K562 (cell line): Measurements from ENCODE around the gene FEN1. TPM values are rescaled to one million over a fixed set of nuclear protein-coding genes. Genes with fewer than 3 reads are reported as not detected.

Source experiments
- CHD4 ChIP-seq: fragments of 200-600 bp; sonication (generic); IDR thresholded peaks from 3 replicates; pipeline ENCODE4 v1.6.1; 2012; ENCODE audit warnings: low read depth, mild to moderate bottlenecking, mixed read lengths, low read length, inconsistent platforms; ENCODE audit not compliant: insufficient read depth, insufficient replicate concordance, poor library complexity, severe bottlenecking
- DDX20 ChIP-seq: fragments of 450-650 bp; IDR thresholded peaks from 2 replicates; pipeline ENCODE4 v1.6.1; 2016; ENCODE audit warnings: missing genetic modification characterization, low read depth, mild to moderate bottlenecking, missing compliant biosample characterization, moderate library complexity
- MCM7 ChIP-seq, 2 experiments: fragments of 450-650 bp; IDR thresholded peaks; 2 replicates each; pipeline ENCODE4 v1.6.1; 2016 to 2018
- NFIX ChIP-seq: fragments of 250-450 bp; sonication (Bioruptor Pico); IDR thresholded peaks from 2 replicates; pipeline ENCODE4 v1.4.0; 2020; ENCODE audit warnings: low read depth, mild to moderate bottlenecking, moderate library complexity
- NFYB ChIP-seq: IDR thresholded peaks from 2 replicates; pipeline ENCODE4 v1.6.1; 2011; ENCODE audit warnings: mild to moderate bottlenecking, moderate library complexity; ENCODE audit not compliant: insufficient read length; ENCODE audit errors: extremely low read depth
- NRF1 ChIP-seq, 2 experiments: fragments of 450-650 bp; IDR thresholded peaks in 1 of 2; conservative IDR thresholded peaks in 1 of 2; 2 replicates each; pipeline ENCODE4 v1.6.1; 2014; ENCODE audit warnings: mild to moderate bottlenecking in 2 of 2
- PCBP2 ChIP-seq: fragments of 200-400 bp; formaldehyde crosslinking; IDR thresholded peaks from 2 replicates; pipeline ENCODE4 v1.6.1; 2018; ENCODE audit warnings: low read length, low read depth, mild to moderate bottlenecking, moderate library complexity; ENCODE audit not compliant: poor library complexity, severe bottlenecking
- RBM17 ChIP-seq: fragments of 200-400 bp; formaldehyde crosslinking; IDR thresholded peaks from 2 replicates; pipeline ENCODE4 v1.6.1; 2017; ENCODE audit warnings: low read depth, mild to moderate bottlenecking, low read length, borderline replicate concordance
- SRSF9 ChIP-seq: fragments of 200-400 bp; formaldehyde crosslinking; IDR thresholded peaks from 2 replicates; pipeline ENCODE4 v1.6.1; 2017; ENCODE audit warnings: low read depth, low read length, borderline replicate concordance
- STAT5B ChIP-seq: fragments of 250-450 bp; sonication (Bioruptor Pico); IDR thresholded peaks from 2 replicates; pipeline ENCODE4 v1.8.0; 2021; ENCODE audit warnings: mild to moderate bottlenecking, inconsistent platforms
- TSC22D4 ChIP-seq: fragments of 450-650 bp; IDR thresholded peaks from 2 replicates; pipeline ENCODE4 v1.6.1; 2016; ENCODE audit warnings: missing genetic modification characterization, missing biosample characterization, control low read depth
- ZNF165 ChIP-seq: fragments of 250-450 bp; sonication (Bioruptor Pico); IDR thresholded peaks from 2 replicates; pipeline ENCODE4 v1.4.0; 2020; ENCODE audit warnings: borderline replicate concordance
- ZNF316 ChIP-seq: fragments of 450-650 bp; IDR thresholded peaks from 2 replicates; pipeline ENCODE4 v1.6.1; 2016
- ZNF75A ChIP-seq: fragments of 450-650 bp; formaldehyde crosslinking; IDR thresholded peaks from 2 replicates; pipeline ENCODE4 v1.4.0; 2020; ENCODE audit warnings: mild to moderate bottlenecking
- polyA plus RNA-seq, 8 experiments: library from polyadenylated mRNA; depleted of rRNA in 4 of 8; stranded (reverse) in 5 of 8; unstranded in 3 of 8; fragments of >200 nt; fragmentation: Nextera tagmentation in 2 of 8; fragmentation: Illumina TruSeq in 1 of 8; extraction: Ambion mirVana in 2 of 8; extraction: Trizol in 1 of 8; gene quantifications; 2 replicates each; pipeline versions ENCODE4 v1.2.1 to v1.2.3, GENCODE V29; 2011 to 2014; ENCODE audit warnings: inconsistent platforms in 1 of 8, missing spikeins in 1 of 8
- total RNA-seq, 7 experiments: library from RNA; depleted of rRNA in 6 of 7; stranded (reverse); fragments of >200 nt in 6 of 7; fragmentation: Illumina TruSeq in 2 of 7; extraction: Trizol in 2 of 7; gene quantifications; 2 replicates each; pipeline versions ENCODE4 v1.2.1 to v1.2.3, GENCODE V29; 2011 to 2021; ENCODE audit warnings: low replicate concordance in 1 of 7
- TF ChIP-seq, protein P1 (sequence below): fragments of 250-450 bp; sonication (Bioruptor Pico); IDR thresholded peaks from 2 replicates; pipeline ENCODE4 v1.8.0; 2021; ENCODE audit warnings: borderline replicate concordance, mild to moderate bottlenecking, moderate library complexity; ENCODE audit not compliant: poor library complexity, severe bottlenecking
- TF ChIP-seq, protein P2 (sequence below): sonication (generic); formaldehyde crosslinking; IDR thresholded peaks from 2 replicates; pipeline ENCODE4 v1.8.0; 2022; ENCODE audit warnings: mild to moderate bottlenecking, missing genetic modification reagents
- TF ChIP-seq, protein P3 (sequence below): fragments of 250-450 bp; sonication (Bioruptor Pico); IDR thresholded peaks from 2 replicates; pipeline ENCODE4 v1.8.0; 2022; ENCODE audit warnings: moderate library complexity, mild to moderate bottlenecking, inconsistent platforms
- TF ChIP-seq, protein P4 (sequence below), 3 experiments: fragments of 200-800 bp in 1 of 3; sonication (Bioruptor generic) in 1 of 3; sonication (generic) in 1 of 3; formaldehyde crosslinking in 1 of 3; IDR thresholded peaks; 2 replicates each; pipeline versions ENCODE4 v1.6.1 to v1.8.0; 2016 to 2022; ENCODE audit warnings: mild to moderate bottlenecking in 2 of 3, missing compliant biosample characterization in 2 of 3, missing genetic modification characterization in 2 of 3, missing genetic modification reagents in 1 of 3
- TF ChIP-seq, protein P5 (sequence below): conservative IDR thresholded peaks from 2 replicates; pipeline ENCODE4 v1.6.1; 2011; ENCODE audit warnings: low read depth, mild to moderate bottlenecking, low read length; ENCODE audit not compliant: control insufficient read depth

Gene FEN1
- total and polyA plus RNA-seq, 9 of the 15 experiments (the other 6 are each of a cell fraction or from before 2014, with no cell fraction given), result 58.1 to 156 (median 137) TPM

DNA sequence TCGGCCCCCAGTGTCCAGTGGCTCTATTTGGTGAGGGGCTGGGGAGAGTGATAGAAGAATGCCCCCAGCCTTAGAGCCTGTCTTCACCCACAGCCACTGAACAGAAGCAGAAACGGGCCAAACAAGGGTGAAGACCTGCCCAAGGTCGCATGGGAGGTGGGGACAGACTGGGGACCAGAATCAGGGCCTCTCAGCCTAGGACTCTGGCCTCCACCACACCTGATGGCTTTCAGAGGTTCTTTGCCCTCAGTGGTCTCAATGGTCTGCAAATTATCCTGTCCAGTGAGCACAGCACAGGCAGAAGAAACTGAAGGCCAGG, 44.8 kb upstream of the FEN1 start (continued):
- TF ChIP-seq, protein P1, sequence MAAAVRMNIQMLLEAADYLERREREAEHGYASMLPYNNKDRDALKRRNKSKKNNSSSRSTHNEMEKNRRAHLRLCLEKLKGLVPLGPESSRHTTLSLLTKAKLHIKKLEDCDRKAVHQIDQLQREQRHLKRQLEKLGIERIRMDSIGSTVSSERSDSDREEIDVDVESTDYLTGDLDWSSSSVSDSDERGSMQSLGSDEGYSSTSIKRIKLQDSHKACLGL, result no peak
- TF ChIP-seq DDX20 (tag), result no peak
- no peak for TF ChIP-seq RBM17
- TF ChIP-seq, protein P2, sequence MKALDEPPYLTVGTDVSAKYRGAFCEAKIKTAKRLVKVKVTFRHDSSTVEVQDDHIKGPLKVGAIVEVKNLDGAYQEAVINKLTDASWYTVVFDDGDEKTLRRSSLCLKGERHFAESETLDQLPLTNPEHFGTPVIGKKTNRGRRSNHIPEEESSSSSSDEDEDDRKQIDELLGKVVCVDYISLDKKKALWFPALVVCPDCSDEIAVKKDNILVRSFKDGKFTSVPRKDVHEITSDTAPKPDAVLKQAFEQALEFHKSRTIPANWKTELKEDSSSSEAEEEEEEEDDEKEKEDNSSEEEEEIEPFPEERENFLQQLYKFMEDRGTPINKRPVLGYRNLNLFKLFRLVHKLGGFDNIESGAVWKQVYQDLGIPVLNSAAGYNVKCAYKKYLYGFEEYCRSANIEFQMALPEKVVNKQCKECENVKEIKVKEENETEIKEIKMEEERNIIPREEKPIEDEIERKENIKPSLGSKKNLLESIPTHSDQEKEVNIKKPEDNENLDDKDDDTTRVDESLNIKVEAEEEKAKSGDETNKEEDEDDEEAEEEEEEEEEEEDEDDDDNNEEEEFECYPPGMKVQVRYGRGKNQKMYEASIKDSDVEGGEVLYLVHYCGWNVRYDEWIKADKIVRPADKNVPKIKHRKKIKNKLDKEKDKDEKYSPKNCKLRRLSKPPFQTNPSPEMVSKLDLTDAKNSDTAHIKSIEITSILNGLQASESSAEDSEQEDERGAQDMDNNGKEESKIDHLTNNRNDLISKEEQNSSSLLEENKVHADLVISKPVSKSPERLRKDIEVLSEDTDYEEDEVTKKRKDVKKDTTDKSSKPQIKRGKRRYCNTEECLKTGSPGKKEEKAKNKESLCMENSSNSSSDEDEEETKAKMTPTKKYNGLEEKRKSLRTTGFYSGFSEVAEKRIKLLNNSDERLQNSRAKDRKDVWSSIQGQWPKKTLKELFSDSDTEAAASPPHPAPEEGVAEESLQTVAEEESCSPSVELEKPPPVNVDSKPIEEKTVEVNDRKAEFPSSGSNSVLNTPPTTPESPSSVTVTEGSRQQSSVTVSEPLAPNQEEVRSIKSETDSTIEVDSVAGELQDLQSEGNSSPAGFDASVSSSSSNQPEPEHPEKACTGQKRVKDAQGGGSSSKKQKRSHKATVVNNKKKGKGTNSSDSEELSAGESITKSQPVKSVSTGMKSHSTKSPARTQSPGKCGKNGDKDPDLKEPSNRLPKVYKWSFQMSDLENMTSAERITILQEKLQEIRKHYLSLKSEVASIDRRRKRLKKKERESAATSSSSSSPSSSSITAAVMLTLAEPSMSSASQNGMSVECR (CRISPR knock-in tag), result no peak
- TF ChIP-seq, protein P3, sequence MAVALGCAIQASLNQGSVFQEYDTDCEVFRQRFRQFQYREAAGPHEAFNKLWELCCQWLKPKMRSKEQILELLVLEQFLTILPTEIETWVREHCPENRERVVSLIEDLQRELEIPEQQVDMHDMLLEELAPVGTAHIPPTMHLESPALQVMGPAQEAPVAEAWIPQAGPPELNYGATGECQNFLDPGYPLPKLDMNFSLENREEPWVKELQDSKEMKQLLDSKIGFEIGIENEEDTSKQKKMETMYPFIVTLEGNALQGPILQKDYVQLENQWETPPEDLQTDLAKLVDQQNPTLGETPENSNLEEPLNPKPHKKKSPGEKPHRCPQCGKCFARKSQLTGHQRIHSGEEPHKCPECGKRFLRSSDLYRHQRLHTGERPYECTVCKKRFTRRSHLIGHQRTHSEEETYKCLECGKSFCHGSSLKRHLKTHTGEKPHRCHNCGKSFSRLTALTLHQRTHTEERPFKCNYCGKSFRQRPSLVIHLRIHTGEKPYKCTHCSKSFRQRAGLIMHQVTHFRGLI (CRISPR knock-in tag), result no peak
- TF ChIP-seq STAT5B (CRISPR knock-in tag), result no peak
- no peak for TF ChIP-seq CHD4
- TF ChIP-seq, protein P4, sequence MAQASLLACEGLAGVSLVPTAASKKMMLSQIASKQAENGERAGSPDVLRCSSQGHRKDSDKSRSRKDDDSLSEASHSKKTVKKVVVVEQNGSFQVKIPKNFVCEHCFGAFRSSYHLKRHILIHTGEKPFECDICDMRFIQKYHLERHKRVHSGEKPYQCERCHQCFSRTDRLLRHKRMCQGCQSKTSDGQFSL (CRISPR knock-in tag; IDR thresholded peaks at IDR 0.05), result no peak
- TF ChIP-seq, protein P4 (tag; IDR thresholded peaks at IDR 0.05), result no peak
- no peak for TF ChIP-seq ZNF165
- TF ChIP-seq TSC22D4 (tag), result no peak
- no peak for TF ChIP-seq SRSF9
- TF ChIP-seq PCBP2, result no peak
- no peak for TF ChIP-seq NRF1 (conservative IDR thresholded peaks at IDR 0.05 in 1 of 2, IDR thresholded peaks at IDR 0.05 in 1 of 2)
- TF ChIP-seq ZNF316, result no peak
- TF ChIP-seq, protein P5, sequence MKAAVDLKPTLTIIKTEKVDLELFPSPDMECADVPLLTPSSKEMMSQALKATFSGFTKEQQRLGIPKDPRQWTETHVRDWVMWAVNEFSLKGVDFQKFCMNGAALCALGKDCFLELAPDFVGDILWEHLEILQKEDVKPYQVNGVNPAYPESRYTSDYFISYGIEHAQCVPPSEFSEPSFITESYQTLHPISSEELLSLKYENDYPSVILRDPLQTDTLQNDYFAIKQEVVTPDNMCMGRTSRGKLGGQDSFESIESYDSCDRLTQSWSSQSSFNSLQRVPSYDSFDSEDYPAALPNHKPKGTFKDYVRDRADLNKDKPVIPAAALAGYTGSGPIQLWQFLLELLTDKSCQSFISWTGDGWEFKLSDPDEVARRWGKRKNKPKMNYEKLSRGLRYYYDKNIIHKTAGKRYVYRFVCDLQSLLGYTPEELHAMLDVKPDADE, result no peak
- no peak for TF ChIP-seq NFIX (CRISPR knock-in tag)
- TF ChIP-seq ZNF75A (CRISPR knock-in tag), result no peak
- TF ChIP-seq NFYB, result no peak
- TF ChIP-seq MCM7 (IDR thresholded peaks at IDR 0.05), result no peak
